GM12878 (cell line): ENCODE measurements around the gene ARHGAP26. TPM values are rescaled to one million over a fixed set of nuclear protein-coding genes. Genes with fewer than 3 reads are reported as not detected.

Source experiments
- ATAC-seq: fragments of 200-7000 bp; cut with Tn5 transposase; 3 replicates; pipeline ENCODE4 v1.9.1; 2020; ENCODE audit warnings: mild to moderate bottlenecking, moderate library complexity
- BruUV-seq: library from RNA; stranded (reverse); fragments of 400-500 nt; replicated peaks from 2 replicates; lab custom pipeline; 2021; lab: Mats Ljungman, UMichigan
- CTCF ChIA-PET: fragments of 300-600 bp; sonication (Branson Sonifier 250); formaldehyde crosslinking; extraction: SDS; loops from one replicate; lab custom pipeline; 2021; ENCODE audit warnings: inconsistent platforms; lab: Yijun Ruan, JAX
- POLR2A ChIA-PET: fragments of 350-600 bp; formaldehyde crosslinking; extraction: SDS; loops from one replicate; lab custom pipeline; 2021; ENCODE audit warnings: inconsistent platforms; lab: Charles Lee
- RAD21 ChIA-PET: fragments of 300-600 bp; sonication (Branson Sonifier 250); formaldehyde crosslinking; loops from one replicate; lab custom pipeline; 2023; ENCODE audit warnings: antibody characterized with exemption; ENCODE audit not compliant: unreplicated experiment; lab: Charles Lee
- SMC1A ChIA-PET: fragments of 300-600 bp; sonication (Branson Sonifier 250); formaldehyde crosslinking; loops from one replicate; lab custom pipeline; 2023; ENCODE audit not compliant: unreplicated experiment, uncharacterized antibody; lab: Charles Lee
- DNase-seq: peaks from one replicate; pipeline ENCODE4 v3.0.0-alpha.2; 2011; ENCODE audit warnings: low read depth, low spot score
- FAIRE-seq: peaks from 3 replicates; lab custom pipeline; 2011; peaks lifted over from hg19 to GRCh38; lab: Jason Lieb, UNC
- H2AFZ ChIP-seq: 2 replicates; pipeline ENCODE4 v1.6.0; 2011; ENCODE audit warnings: low read depth, low read length, control low read depth; ENCODE audit not compliant: control insufficient read depth
- H3K27ac ChIP-seq: 2 replicates; pipeline ENCODE4 v1.5.1; 2011; ENCODE audit warnings: control low read depth; ENCODE audit not compliant: control insufficient read depth, insufficient read depth
- H3K27me3 ChIP-seq, 2 experiments: replicated peaks in 1 of 2; 2 replicates each; pipeline versions ENCODE4 v1.6.0 to v1.6.1; 2011; ENCODE audit warnings: low read length in 1 of 2; ENCODE audit not compliant: control insufficient read depth in 2 of 2, insufficient read depth in 2 of 2
- H3K36me3 ChIP-seq, 2 experiments: 2 replicates each; pipeline ENCODE4 v1.5.1; 2011; ENCODE audit warnings: low read length in 1 of 2; ENCODE audit not compliant: control insufficient read depth in 2 of 2, insufficient read depth in 2 of 2
- H3K4me1 ChIP-seq: 2 replicates; pipeline ENCODE4 v1.6.1; 2011; ENCODE audit warnings: mild to moderate bottlenecking, low read length, moderate library complexity, mixed read lengths; ENCODE audit not compliant: control insufficient read depth, insufficient read depth
- H3K4me2 ChIP-seq: 2 replicates; pipeline ENCODE4 v1.6.0; 2011; ENCODE audit warnings: control low read depth; ENCODE audit not compliant: control insufficient read depth, insufficient read depth
- H3K4me3 ChIP-seq: fragments of 200-600 bp; sonication (generic); 2 replicates; pipeline ENCODE4 v1.5.1; 2016
- H3K79me2 ChIP-seq: 2 replicates; pipeline ENCODE4 v1.6.0; 2011; ENCODE audit warnings: low read length; ENCODE audit not compliant: control insufficient read depth, insufficient read depth
- H3K9ac ChIP-seq: 2 replicates; pipeline ENCODE4 v1.8.0; 2011; ENCODE audit warnings: low read length, control low read depth, mixed read lengths; ENCODE audit not compliant: control insufficient read depth, insufficient read depth
- H3K9me3 ChIP-seq: replicated peaks from 3 replicates; pipeline ENCODE4 v1.5.1; 2011; ENCODE audit warnings: mild to moderate bottlenecking, low read length; ENCODE audit not compliant: control insufficient read depth, insufficient read depth
- H4K20me1 ChIP-seq: 2 replicates; pipeline ENCODE4 v1.6.0; 2011; ENCODE audit not compliant: control insufficient read depth, insufficient read depth
- ELK1 ChIP-seq: IDR thresholded peaks from 2 replicates; pipeline ENCODE4 v1.6.1; 2012; ENCODE audit warnings: low read depth, low read length, improper control_type of control experiment
- FOXK2 ChIP-seq: fragments of 450-650 bp; IDR thresholded peaks from 2 replicates; pipeline ENCODE4 v1.6.1; 2017; ENCODE audit warnings: mild to moderate bottlenecking, moderate library complexity
- IKZF2 ChIP-seq, 2 experiments: fragments of 450-650 bp; IDR thresholded peaks; 2 replicates each; pipeline ENCODE4 v1.6.1; 2017; ENCODE audit warnings: mild to moderate bottlenecking in 2 of 2, moderate library complexity in 2 of 2
- RELB ChIP-seq: fragments of 450-650 bp; IDR thresholded peaks from 2 replicates; pipeline ENCODE4 v1.6.1; 2017; ENCODE audit warnings: low read depth, mild to moderate bottlenecking, moderate library complexity
- SRF ChIP-seq, 2 experiments: IDR thresholded peaks; 2 replicates each; pipeline ENCODE4 v1.6.1; 2011; ENCODE audit warnings: low read depth in 2 of 2, low read length in 2 of 2, mild to moderate bottlenecking in 1 of 2, moderate library complexity in 1 of 2
- WGBS: methylation state at CpG from one replicate; pipeline ENCODE4 v1.1.6; 2016; ENCODE audit warnings: low lambda C conversion rate; ENCODE audit not compliant: insufficient replicate concordance, insufficient coverage; ENCODE audit errors: missing lambda C conversion rate; 5-methylcytosine and 5-hydroxymethylcytosine counted together
- in situ Hi-C: fragments of 300-500 bp; cut with MboI; formaldehyde crosslinking; loops from 9 replicates; pipeline ENCODE4 v1.14.3; 2018; ENCODE audit warnings: mixed read lengths
- intact Hi-C: fragments of 100-400 bp; cut with micrococcal nuclease; formaldehyde crosslinking; loops from one replicate; pipeline ENCODE4 v1.14.2; 2022; ENCODE audit not compliant: unreplicated experiment
- polyA plus RNA-seq, 11 experiments: library from polyadenylated mRNA; depleted of rRNA in 4 of 11; unstranded in 6 of 11; stranded (reverse) in 5 of 11; fragments of >200 nt; fragmentation: Nextera tagmentation in 4 of 11; fragmentation: Illumina TruSeq in 1 of 11; extraction: Ambion mirVana in 4 of 11; extraction: Trizol in 1 of 11; gene quantifications; 1 replicate in 1 of 11; 2 replicates in 10 of 11; pipeline versions ENCODE4 v1.2.1 to v1.2.3, GENCODE V29; 2011 to 2016; ENCODE audit warnings: inconsistent platforms in 2 of 11, missing spikeins in 2 of 11, low read depth in 1 of 11
- total RNA-seq, 4 experiments: library from RNA; depleted of rRNA in 3 of 4; stranded (reverse); fragments of >200 nt in 3 of 4; fragmentation: Illumina TruSeq in 1 of 4; extraction: Trizol in 1 of 4; gene quantifications; 2 replicates each; pipeline versions ENCODE4 v1.2.1 to v1.2.3, GENCODE V29; 2013 to 2021

The ARHGAP26 gene
- total and polyA plus RNA-seq, 10 of the 15 experiments (the other 5 are each of a cell fraction or from before 2014, with no cell fraction given): 9.4 to 41.5 (median 19.3) TPM

- RAD21 ChIA-PET: interaction anchor here (0.6 to 2.5 kb wide), 4 partner anchors 114 to 127 kb away, joined by 3 to 7 read pairs (median 6); no protein-coding TSS in a partner anchor
- in situ Hi-C loops: no loop called here
- no peak for FAIRE-seq
These were observed 17.0 kb upstream of the ARHGAP26 start for GRCh38 chr5:142753116-142753631.

More at GRCh38 chr5:142753116-142753631, 17.0 kb upstream of the ARHGAP26 start:
- Histone ChIP-seq H3K36me3 (no peaks in the 10 kb centered on the region), H3K9ac (no peak overlapping the region), H3K4me2 (no peak overlapping the region), H3K4me3 (no peak overlapping the region), H4K20me1 (no peaks in the 10 kb centered on the region), H3K9me3 (no peaks in the 10 kb centered on the region), H2AFZ (no peak overlapping the region), H3K79me2 (no peaks in the 10 kb centered on the region), H3K27me3 (no peaks in the 10 kb centered on the region; a peak in 2 of 4 replicates), H3K27ac (no peak overlapping the region), H3K4me1 (no peaks in the 10 kb centered on the region)
- intact Hi-C loops: no loop called here
- DNase-seq (no peak), ATAC-seq (no peak)
- SMC1A ChIA-PET: interaction anchor here (0.6 to 3.3 kb wide), 10 partner anchors 10 to 1296 kb away, joined by 3 to 11 read pairs (median 4); partner anchors contain the start of gene ARHGAP26
- no TSS peak for BruUV-seq
- TF ChIP-seq IKZF2 (IDR thresholded peaks at IDR 0.05) (no peak), SRF (IDR thresholded peaks at IDR 0.05; ENCODE audit: low read depth in 2 of 2, low read length in 2 of 2) (no peak), RELB (no peak), FOXK2 (no peak), ELK1 (no peak)
- POLR2A ChIA-PET: interaction anchor here (0.6 kb wide), 1 partner anchor 33 kb away, joined by 7 read pairs; no protein-coding TSS in a partner anchor
- 34% methylated on average over 3 of the region's 3 CpGs for WGBS
- CTCF ChIA-PET: interaction anchor here (0.8 to 2.8 kb wide), 7 partner anchors 12 to 157 kb away, joined by 3 to 8 read pairs (median 5); no protein-coding TSS in a partner anchor
